Calu3 (cell line): ENCODE results near the gene OR7C2. TPM values are rescaled to one million over a fixed set of nuclear protein-coding genes. Genes with fewer than 3 reads are reported as not detected.

Experiments
- Bru-seq: library from RNA; stranded (reverse); fragments of 400-500 nt; gene quantifications from one replicate; lab custom pipeline; 2021; lab: Mats Ljungman, UMichigan
- BruChase-seq, 2 experiments: library from RNA; stranded (reverse); fragments of 400-500 nt; gene quantifications; one replicate each; lab custom pipeline; 2021; lab: Mats Ljungman, UMichigan
- BruUV-seq: library from RNA; stranded (reverse); fragments of 400-500 nt; replicated peaks from 2 replicates; lab custom pipeline; 2021; lab: Mats Ljungman, UMichigan
- CTCF ChIA-PET: fragments of 300-600 bp; sonication (Branson Sonifier 250); formaldehyde crosslinking; loops from one replicate; lab custom pipeline; 2022; ENCODE audit warnings: antibody characterized with exemption; lab: Charles Lee
- DNase-seq: peaks from one replicate; pipeline ENCODE4 v3.0.0; 2022
- H3K27ac Mint-ChIP-seq: one replicate; pipeline ENCODE4 v1.8.0; 2022; ENCODE audit warnings: mixed read lengths; ENCODE audit not compliant: unreplicated experiment
- H3K27me3 Mint-ChIP-seq: one replicate; pipeline ENCODE4 v1.8.0; 2022; ENCODE audit warnings: mixed read lengths; ENCODE audit not compliant: unreplicated experiment
- H3K36me3 Mint-ChIP-seq: one replicate; pipeline ENCODE4 v1.8.0; 2022; ENCODE audit warnings: mild to moderate bottlenecking, moderate library complexity, mixed read lengths; ENCODE audit not compliant: insufficient read depth, unreplicated experiment
- H3K4me1 Mint-ChIP-seq: one replicate; pipeline ENCODE4 v1.8.0; 2022; ENCODE audit warnings: mild to moderate bottlenecking, low read depth, mixed read lengths; ENCODE audit not compliant: unreplicated experiment
- H3K4me3 Mint-ChIP-seq: one replicate; pipeline ENCODE4 v1.8.0; 2022; ENCODE audit warnings: mild to moderate bottlenecking, low read depth, moderate library complexity, mixed read lengths; ENCODE audit not compliant: unreplicated experiment
- H3K9me3 Mint-ChIP-seq: one replicate; pipeline ENCODE4 v1.8.0; 2022; ENCODE audit warnings: low read depth, mixed read lengths; ENCODE audit not compliant: unreplicated experiment
- CTCF ChIP-seq: fragments of 200-600 bp; IDR thresholded peaks from one replicate; pipeline ENCODE4 v1.8.0; 2022; ENCODE audit warnings: antibody characterized with exemption; ENCODE audit not compliant: unreplicated experiment
- intact Hi-C: fragments of 100-400 bp; cut with micrococcal nuclease; formaldehyde crosslinking; loops from one replicate; pipeline ENCODE4 v1.10.0; 2022; ENCODE audit not compliant: unreplicated experiment
- long read RNA-seq: library from polyadenylated mRNA; stranded (forward); transcript quantifications from one replicate; pipeline ENCODE4 v2.0.0, GENCODE V29; 2022
- total RNA-seq: library from RNA; stranded (reverse); gene quantifications from 2 replicates; pipeline ENCODE4 v1.2.3, GENCODE V29; 2022

The OR7C2 gene
- not detected in 2 replicates for total RNA-seq
- not detected for Bru-seq, nascent RNA
- BruChase-seq, experiment 1, labeled RNA remaining after a 6-hour chase = not detected
- BruChase-seq, experiment 2, labeled RNA remaining after a 2-hour chase = not detected
- long read RNA-seq = 0 reads

- intact Hi-C loops = no loop called here
Observed at GRCh38 chr19:14941189-14941588, at the start of gene OR7C2. OR7C2 (plus strand) TSS chr19:14941489; CDS start chr19:14941489, 0 bp downstream.

GRCh38 chr19:14901675-14902260, 39.5 kb upstream of the OR7C2 start:
- H3K4me1 Mint-ChIP-seq = no peaks in the 10 kb centered on the region
- H3K36me3 Mint-ChIP-seq = no peaks in the 10 kb centered on the region
- peaks cover 72% of the 10 kb centered on the region for H3K27me3 Mint-ChIP-seq
- H3K9me3 Mint-ChIP-seq = no peaks in the 10 kb centered on the region
- no peak for TF ChIP-seq CTCF
- no peak for DNase-seq
- BruUV-seq = no TSS peak
- H3K4me3 Mint-ChIP-seq = no peak overlapping the region
- no peak overlapping the region for H3K27ac Mint-ChIP-seq
- intact Hi-C loops = no loop called here
- CTCF ChIA-PET = no interaction called here

More at GRCh38 chr19:14941189-14941588, at the start of gene OR7C2:
- peaks cover 3% of the 10 kb centered on the region for H3K9me3 Mint-ChIP-seq
- peaks cover 27% of the 10 kb centered on the region for H3K27me3 Mint-ChIP-seq
- no peak within 1 kb of the TSS for H3K27ac Mint-ChIP-seq
- no peak for DNase-seq
- H3K4me3 Mint-ChIP-seq = no peak within 1 kb of the TSS
- no peak for TF ChIP-seq CTCF
- BruUV-seq = no TSS peak
- CTCF ChIA-PET = interaction anchor here (0.6 kb wide), 1 partner anchor 1081 kb away, joined by 3 read pairs; no protein-coding TSS in a partner anchor
- no peaks in the 10 kb centered on the region for H3K4me1 Mint-ChIP-seq
- no peaks in the 10 kb centered on the region for H3K36me3 Mint-ChIP-seq

GRCh38 chr19:14906711-14907110, 34.6 kb upstream of the OR7C2 start:
- Mint-ChIP-seq H3K27me3 (peaks cover 49% of the 10 kb centered on the region), H3K36me3 (no peaks in the 10 kb centered on the region), H3K4me1 (no peaks in the 10 kb centered on the region), H3K27ac (no peak overlapping the region), H3K4me3 (no peak overlapping the region), H3K9me3 (no peaks in the 10 kb centered on the region)
- no peak for DNase-seq
- intact Hi-C loops = no loop called here
- no peak for TF ChIP-seq CTCF
- BruUV-seq = no TSS peak
- CTCF ChIA-PET = interaction anchor here (0.7 kb wide), 1 partner anchor 816 kb away, joined by 5 read pairs; no protein-coding TSS in a partner anchor

- CTCF ChIA-PET = interaction anchor here (0.6 to 0.7 kb wide), 2 partner anchors 31 to 618 kb away, joined by 3 to 4 read pairs; no protein-coding TSS in a partner anchor
- no peak overlapping the region for H3K4me3 Mint-ChIP-seq
- TF ChIP-seq CTCF = no peak
- no peak for DNase-seq
- H3K9me3 Mint-ChIP-seq = peaks cover 2% of the 10 kb centered on the region
- no TSS peak for BruUV-seq
- intact Hi-C loops = no loop called here
- H3K27me3 Mint-ChIP-seq = peaks cover 80% of the 10 kb centered on the region
- no peaks in the 10 kb centered on the region for H3K4me1 Mint-ChIP-seq
- no peak overlapping the region for H3K27ac Mint-ChIP-seq
- no peaks in the 10 kb centered on the region for H3K36me3 Mint-ChIP-seq
Observed at GRCh38 chr19:14915116-14915515, 26.2 kb upstream of the OR7C2 start.
